Measurements from ENCODE around the gene GNPTAB. TPM values are rescaled to one million over a fixed set of nuclear protein-coding genes. Genes with fewer than 3 reads are reported as not detected.

Gene GNPTAB
- total and polyA plus RNA-seq, 2 of the 13 experiments (the other 11 are each of a cell fraction or from before 2014, with no cell fraction given): 13.6 to 19.4 TPM

DNA sequence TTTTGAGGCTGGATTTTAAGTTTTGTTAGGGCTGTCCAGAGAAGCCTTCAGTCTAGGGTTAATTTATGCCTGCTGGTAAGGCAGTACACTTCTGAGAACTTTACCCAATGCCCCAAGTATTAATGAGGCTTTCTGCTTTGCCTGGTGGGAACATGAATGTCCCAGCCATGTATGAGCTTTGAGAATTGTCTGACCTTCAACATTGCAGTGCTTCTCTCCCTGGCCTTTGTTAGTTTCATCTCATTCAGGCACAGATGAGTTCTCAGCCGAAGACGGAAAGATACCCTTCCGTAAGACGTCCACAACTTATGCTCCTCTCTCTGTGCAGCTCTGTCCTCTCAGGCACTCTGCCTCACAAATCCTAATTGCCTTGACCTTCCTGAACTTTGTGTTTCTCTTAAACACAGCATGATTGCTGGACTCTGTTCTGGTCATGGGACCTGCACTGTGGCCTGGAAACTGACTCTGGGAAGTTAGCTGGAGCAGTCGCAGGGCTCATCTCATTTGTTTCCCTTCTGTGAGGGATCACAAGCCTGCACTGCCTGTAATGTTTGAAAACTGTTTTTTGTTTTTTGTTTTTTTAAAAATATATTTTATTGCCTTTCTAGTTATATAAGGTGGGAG, 117.6 kb downstream of the GNPTAB start (continued):
- TF ChIP-seq, protein P1, sequence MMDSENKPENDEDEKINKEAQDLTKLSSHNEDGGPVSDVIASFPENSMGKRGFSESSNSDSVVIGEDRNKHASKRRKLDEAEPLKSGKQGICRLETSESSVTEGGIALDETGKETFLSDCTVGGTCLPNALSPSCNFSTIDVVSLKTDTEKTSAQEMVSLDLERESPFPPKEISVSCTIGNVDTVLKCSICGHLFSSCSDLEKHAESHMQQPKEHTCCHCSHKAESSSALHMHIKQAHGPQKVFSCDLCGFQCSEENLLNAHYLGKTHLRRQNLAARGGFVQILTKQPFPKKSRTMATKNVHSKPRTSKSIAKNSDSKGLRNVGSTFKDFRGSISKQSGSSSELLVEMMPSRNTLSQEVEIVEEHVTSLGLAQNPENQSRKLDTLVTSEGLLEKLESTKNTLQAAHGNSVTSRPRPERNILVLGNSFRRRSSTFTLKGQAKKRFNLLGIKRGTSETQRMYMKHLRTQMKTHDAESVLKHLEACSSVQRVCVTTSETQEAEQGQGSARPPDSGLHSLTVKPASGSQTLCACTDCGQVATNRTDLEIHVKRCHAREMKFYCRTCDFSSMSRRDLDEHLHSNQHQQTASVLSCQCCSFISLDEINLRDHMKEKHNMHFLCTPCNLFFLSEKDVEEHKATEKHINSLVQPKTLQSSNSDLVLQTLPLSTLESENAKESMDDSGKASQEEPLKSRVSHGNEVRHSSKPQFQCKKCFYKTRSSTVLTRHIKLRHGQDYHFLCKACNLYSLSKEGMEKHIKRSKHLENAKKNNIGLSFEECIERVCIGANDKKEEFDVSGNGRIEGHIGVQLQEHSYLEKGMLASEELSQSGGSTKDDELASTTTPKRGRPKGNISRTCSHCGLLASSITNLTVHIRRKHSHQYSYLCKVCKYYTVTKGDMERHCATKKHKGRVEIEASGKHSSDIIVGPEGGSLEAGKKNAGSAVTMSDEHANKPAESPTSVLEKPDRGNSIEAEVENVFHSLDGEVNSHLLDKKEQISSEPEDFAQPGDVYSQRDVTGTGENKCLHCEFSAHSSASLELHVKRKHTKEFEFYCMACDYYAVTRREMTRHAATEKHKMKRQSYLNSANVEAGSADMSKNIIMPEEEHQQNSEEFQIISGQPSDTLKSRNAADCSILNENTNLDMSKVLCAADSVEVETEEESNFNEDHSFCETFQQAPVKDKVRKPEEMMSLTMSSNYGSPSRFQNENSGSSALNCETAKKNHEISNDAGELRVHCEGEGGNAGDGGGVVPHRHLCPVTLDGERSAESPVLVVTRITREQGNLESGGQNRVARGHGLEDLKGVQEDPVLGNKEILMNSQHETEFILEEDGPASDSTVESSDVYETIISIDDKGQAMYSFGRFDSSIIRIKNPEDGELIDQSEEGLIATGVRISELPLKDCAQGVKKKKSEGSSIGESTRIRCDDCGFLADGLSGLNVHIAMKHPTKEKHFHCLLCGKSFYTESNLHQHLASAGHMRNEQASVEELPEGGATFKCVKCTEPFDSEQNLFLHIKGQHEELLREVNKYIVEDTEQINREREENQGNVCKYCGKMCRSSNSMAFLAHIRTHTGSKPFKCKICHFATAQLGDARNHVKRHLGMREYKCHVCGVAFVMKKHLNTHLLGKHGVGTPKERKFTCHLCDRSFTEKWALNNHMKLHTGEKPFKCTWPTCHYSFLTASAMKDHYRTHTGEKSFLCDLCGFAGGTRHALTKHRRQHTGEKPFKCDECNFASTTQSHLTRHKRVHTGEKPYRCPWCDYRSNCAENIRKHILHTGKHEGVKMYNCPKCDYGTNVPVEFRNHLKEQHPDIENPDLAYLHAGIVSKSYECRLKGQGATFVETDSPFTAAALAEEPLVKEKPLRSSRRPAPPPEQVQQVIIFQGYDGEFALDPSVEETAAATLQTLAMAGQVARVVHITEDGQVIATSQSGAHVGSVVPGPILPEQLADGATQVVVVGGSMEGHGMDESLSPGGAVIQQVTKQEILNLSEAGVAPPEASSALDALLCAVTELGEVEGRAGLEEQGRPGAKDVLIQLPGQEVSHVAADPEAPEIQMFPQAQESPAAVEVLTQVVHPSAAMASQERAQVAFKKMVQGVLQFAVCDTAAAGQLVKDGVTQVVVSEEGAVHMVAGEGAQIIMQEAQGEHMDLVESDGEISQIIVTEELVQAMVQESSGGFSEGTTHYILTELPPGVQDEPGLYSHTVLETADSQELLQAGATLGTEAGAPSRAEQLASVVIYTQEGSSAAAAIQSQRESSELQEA (CRISPR knock-in tag; IDR thresholded peaks at IDR 0.05; ENCODE audit: not compliant biosample characterization): no peak
- no peak for TF ChIP-seq SNAI1 (CRISPR knock-in tag; IDR thresholded peaks at IDR 0.05; ENCODE audit: borderline replicate concordance)
- TF ChIP-seq, protein P2, sequence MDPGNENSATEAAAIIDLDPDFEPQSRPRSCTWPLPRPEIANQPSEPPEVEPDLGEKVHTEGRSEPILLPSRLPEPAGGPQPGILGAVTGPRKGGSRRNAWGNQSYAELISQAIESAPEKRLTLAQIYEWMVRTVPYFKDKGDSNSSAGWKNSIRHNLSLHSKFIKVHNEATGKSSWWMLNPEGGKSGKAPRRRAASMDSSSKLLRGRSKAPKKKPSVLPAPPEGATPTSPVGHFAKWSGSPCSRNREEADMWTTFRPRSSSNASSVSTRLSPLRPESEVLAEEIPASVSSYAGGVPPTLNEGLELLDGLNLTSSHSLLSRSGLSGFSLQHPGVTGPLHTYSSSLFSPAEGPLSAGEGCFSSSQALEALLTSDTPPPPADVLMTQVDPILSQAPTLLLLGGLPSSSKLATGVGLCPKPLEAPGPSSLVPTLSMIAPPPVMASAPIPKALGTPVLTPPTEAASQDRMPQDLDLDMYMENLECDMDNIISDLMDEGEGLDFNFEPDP (CRISPR knock-in tag; conservative IDR thresholded peaks at IDR 0.05): no peak
- TF ChIP-seq ZNF557 (CRISPR knock-in tag; IDR thresholded peaks at IDR 0.05): no peak
- no peak for TF ChIP-seq ZNF569 (CRISPR knock-in tag; IDR thresholded peaks at IDR 0.05; ENCODE audit: borderline replicate concordance)
- TF ChIP-seq, protein P3, sequence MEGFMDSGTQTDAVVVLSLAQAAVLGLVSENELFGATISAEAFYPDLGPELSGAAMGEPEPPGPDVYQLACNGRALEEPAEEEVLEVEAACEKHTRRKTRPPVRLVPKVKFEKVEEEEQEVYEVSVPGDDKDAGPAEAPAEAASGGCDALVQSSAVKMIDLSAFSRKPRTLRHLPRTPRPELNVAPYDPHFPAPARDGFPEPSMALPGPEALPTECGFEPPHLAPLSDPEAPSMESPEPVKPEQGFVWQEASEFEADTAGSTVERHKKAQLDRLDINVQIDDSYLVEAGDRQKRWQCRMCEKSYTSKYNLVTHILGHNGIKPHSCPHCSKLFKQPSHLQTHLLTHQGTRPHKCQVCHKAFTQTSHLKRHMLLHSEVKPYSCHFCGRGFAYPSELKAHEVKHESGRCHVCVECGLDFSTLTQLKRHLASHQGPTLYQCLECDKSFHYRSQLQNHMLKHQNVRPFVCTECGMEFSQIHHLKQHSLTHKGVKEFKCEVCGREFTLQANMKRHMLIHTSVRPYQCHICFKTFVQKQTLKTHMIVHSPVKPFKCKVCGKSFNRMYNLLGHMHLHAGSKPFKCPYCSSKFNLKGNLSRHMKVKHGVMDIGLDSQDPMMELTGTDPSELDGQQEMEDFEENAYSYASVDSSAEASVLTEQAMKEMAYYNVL (CRISPR knock-in tag; IDR thresholded peaks at IDR 0.05; ENCODE audit: borderline replicate concordance): peak; percentile 66; the same call in 1 of the 2 replicates
- 0 out of 2 replicates have a peak, but pooled peaks have one; percentile 74 for TF ChIP-seq ZNF124 (CRISPR knock-in tag; IDR thresholded peaks at IDR 0.05)
- TF ChIP-seq ZNF720 (CRISPR knock-in tag; IDR thresholded peaks at IDR 0.05): no peak
- no peak for TF ChIP-seq SRY (CRISPR knock-in tag; IDR thresholded peaks at IDR 0.05)
- TF ChIP-seq CEBPB (IDR thresholded peaks at IDR 0.05; ENCODE audit: borderline replicate concordance, low read depth, low read length): no peak
- TF ChIP-seq ZNF768 (CRISPR knock-in tag; IDR thresholded peaks at IDR 0.05): no peak
- TF ChIP-seq, protein P4, sequence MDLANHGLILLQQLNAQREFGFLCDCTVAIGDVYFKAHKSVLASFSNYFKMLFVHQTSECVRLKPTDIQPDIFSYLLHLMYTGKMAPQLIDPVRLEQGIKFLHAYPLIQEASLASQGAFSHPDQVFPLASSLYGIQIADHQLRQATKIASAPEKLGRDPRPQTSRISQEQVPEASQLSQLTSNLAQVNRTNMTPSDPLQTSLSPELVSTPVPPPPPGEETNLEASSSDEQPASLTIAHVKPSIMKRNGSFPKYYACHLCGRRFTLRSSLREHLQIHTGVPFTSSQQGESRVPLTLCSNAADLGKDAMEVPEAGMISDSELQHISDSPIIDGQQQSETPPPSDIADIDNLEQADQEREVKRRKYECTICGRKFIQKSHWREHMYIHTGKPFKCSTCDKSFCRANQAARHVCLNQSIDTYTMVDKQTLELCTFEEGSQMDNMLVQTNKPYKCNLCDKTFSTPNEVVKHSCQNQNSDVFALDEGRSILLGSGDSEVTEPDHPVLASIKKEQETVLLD (CRISPR knock-in tag; IDR thresholded peaks at IDR 0.05; ENCODE audit: low read depth): no peak
- TF ChIP-seq, protein P5, sequence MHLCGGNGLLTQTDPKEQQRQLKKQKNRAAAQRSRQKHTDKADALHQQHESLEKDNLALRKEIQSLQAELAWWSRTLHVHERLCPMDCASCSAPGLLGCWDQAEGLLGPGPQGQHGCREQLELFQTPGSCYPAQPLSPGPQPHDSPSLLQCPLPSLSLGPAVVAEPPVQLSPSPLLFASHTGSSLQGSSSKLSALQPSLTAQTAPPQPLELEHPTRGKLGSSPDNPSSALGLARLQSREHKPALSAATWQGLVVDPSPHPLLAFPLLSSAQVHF (CRISPR knock-in tag; IDR thresholded peaks at IDR 0.05): no peak
- TF ChIP-seq SMAD3 (CRISPR knock-in tag; IDR thresholded peaks at IDR 0.05): peak; percentile 35; the same call in 1 of the 2 replicates
